Ascending aorta (tissue), 2 donors: ENCODE results near the gene MNAT1. TPM values are rescaled to one million over a fixed set of nuclear protein-coding genes. Genes with fewer than 3 reads are reported as not detected.

Experiments used
- DNase-seq, 2 donors: peaks; one replicate each; pipeline ENCODE4 v3.0.0-alpha.2; 2019; ENCODE audit warnings: low spot score in 2 of 2
- H3K27ac ChIP-seq, 2 donors: fragments of 200-600 bp; sonication (generic); one replicate each; pipeline ENCODE4 v1.5.1; 2016 to 2017; ENCODE audit warnings: mild to moderate bottlenecking in 1 of 2
- H3K27me3 ChIP-seq: fragments of 200-600 bp; sonication (generic); one replicate; pipeline ENCODE4 v1.5.1; 2017
- H3K36me3 ChIP-seq, 2 donors: fragments of 200-600 bp; sonication (generic); one replicate each; pipeline ENCODE4 v1.5.1; 2016
- H3K4me1 ChIP-seq, 2 donors: fragments of 200-600 bp; sonication (generic); one replicate each; pipeline ENCODE4 v1.5.1; 2016 to 2017; ENCODE audit warnings: mild to moderate bottlenecking in 1 of 2
- H3K4me3 ChIP-seq, 2 donors: fragments of 200-600 bp; sonication (generic); one replicate each; pipeline ENCODE4 v1.5.1; 2016 to 2017; ENCODE audit warnings: mild to moderate bottlenecking in 1 of 2
- H3K9me3 ChIP-seq, 2 donors: fragments of 200-600 bp; sonication (generic); one replicate each; pipeline ENCODE4 v1.5.1; 2016
- intact Hi-C: fragments of 100-400 bp; cut with DNase I; formaldehyde crosslinking; loops from one replicate; pipeline ENCODE4 v1.15.1; 2023
- total RNA-seq: library from RNA; depleted of rRNA; stranded (reverse); fragments of >200 nt; gene quantifications from one replicate; pipeline ENCODE4 v1.1.0, GENCODE V29; 2016
- TF ChIP-seq, protein P1 (sequence below), 3 experiments: fragments of 200-600 bp in 2 of 3; fragments of 450-650 bp in 1 of 3; sonication (generic) in 2 of 3; IDR thresholded peaks; one replicate each; pipeline ENCODE4 v1.5.1; 2016 to 2019; ENCODE audit warnings: antibody characterized with exemption in 3 of 3, mild to moderate bottlenecking in 1 of 3, moderate library complexity in 1 of 3

MNAT1 gene
- total RNA-seq, 1 donor from 2014 or later = 37.5 TPM

DNA sequence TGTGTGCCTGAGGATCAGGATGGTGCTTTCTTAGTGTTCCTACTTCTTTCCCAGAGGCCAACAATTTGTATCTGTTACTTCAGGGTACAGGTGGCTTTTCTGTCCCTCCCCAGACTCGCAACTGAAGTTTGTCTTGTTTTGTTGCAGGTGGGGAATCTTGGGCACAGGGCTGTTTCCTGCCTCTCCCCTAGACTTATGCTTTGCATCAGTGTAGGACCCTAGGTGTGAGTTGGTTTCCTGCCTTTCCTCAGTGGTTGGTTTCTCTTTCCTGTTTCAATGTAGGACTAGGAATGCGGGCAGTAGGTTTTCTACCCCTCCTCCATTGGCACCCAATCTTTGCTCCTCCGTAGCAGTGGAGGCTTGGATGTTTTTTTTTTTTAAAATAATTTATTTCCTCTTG is 159.3 kb downstream of the MNAT1 start:
- TF ChIP-seq, protein P1, sequence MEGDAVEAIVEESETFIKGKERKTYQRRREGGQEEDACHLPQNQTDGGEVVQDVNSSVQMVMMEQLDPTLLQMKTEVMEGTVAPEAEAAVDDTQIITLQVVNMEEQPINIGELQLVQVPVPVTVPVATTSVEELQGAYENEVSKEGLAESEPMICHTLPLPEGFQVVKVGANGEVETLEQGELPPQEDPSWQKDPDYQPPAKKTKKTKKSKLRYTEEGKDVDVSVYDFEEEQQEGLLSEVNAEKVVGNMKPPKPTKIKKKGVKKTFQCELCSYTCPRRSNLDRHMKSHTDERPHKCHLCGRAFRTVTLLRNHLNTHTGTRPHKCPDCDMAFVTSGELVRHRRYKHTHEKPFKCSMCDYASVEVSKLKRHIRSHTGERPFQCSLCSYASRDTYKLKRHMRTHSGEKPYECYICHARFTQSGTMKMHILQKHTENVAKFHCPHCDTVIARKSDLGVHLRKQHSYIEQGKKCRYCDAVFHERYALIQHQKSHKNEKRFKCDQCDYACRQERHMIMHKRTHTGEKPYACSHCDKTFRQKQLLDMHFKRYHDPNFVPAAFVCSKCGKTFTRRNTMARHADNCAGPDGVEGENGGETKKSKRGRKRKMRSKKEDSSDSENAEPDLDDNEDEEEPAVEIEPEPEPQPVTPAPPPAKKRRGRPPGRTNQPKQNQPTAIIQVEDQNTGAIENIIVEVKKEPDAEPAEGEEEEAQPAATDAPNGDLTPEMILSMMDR (IDR thresholded peaks at IDR 0.05) = no peak

DNA sequence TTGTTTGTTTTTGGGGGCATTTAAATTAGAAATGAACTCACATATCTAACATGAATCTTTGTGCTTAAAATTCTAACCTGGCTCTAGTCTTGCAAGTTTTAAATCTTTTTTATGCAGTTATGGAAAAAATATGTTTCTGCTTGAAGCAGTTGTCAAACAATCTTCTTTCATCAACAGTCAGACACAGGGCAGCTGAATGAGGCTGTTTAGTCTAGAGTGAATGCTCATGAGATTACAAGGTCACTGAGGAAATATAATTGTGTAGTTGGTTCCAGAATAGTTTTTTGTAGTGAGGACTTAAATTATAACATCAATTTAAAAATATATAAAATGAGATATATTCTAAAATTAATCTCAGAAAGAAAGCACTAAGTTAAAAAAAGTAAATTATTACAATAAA is 169.8 kb downstream of the MNAT1 start:
- H3K27ac ChIP-seq = no peak overlapping the region
- H3K4me1 ChIP-seq = no peaks in the 10 kb centered on the region
- no peaks in the 10 kb centered on the region for H3K36me3 ChIP-seq
- no peaks in the 10 kb centered on the region for H3K27me3 ChIP-seq
- intact Hi-C loops = no loop called here
- TF ChIP-seq, protein P1 (IDR thresholded peaks at IDR 0.05) = no peak
- no peaks in the 10 kb centered on the region for H3K9me3 ChIP-seq
- H3K4me3 ChIP-seq = no peak overlapping the region
- no peak for DNase-seq

More for the DNA sequence above, 159.3 kb downstream of the MNAT1 start:
- Histone ChIP-seq H3K4me1 (peaks cover 0 to 6% of the 10 kb centered on the region in 2 donors), H3K9me3 (no peaks in the 10 kb centered on the region), H3K27me3 (no peaks in the 10 kb centered on the region), H3K4me3 (no peak overlapping the region), H3K36me3 (no peaks in the 10 kb centered on the region), H3K27ac (peak overlapping the region in 1 of 2 donors; percentile 14)
- intact Hi-C loops = no loop called here
- no peak for DNase-seq

DNA sequence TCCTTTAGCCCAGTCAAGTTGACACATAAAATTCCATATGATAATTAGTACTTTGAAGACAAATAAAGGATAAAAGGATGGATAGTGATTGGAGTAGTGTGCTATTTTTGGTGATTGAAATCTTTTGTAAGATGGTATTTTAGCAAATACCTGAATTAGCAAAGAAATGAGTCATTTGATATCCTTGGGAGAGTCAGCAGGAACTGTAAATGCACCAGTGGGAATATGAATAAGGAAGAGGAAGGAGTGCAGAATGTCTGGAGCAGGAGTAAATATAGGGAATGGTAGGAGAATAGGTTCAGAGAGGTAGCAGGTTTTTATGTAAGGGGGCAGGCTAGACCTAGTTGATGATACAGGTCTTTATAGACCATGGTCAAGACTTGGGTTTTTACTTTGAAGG is 171.4 kb downstream of the MNAT1 start:
- no peak overlapping the region for H3K4me3 ChIP-seq
- H3K27me3 ChIP-seq = no peaks in the 10 kb centered on the region
- H3K4me1 ChIP-seq = no peaks in the 10 kb centered on the region
- DNase-seq = no peak
- TF ChIP-seq, protein P1 (IDR thresholded peaks at IDR 0.05) = no peak
- H3K9me3 ChIP-seq = no peaks in the 10 kb centered on the region
- no peak overlapping the region for H3K27ac ChIP-seq
- H3K36me3 ChIP-seq = no peaks in the 10 kb centered on the region
- intact Hi-C loops = no loop called here

DNA sequence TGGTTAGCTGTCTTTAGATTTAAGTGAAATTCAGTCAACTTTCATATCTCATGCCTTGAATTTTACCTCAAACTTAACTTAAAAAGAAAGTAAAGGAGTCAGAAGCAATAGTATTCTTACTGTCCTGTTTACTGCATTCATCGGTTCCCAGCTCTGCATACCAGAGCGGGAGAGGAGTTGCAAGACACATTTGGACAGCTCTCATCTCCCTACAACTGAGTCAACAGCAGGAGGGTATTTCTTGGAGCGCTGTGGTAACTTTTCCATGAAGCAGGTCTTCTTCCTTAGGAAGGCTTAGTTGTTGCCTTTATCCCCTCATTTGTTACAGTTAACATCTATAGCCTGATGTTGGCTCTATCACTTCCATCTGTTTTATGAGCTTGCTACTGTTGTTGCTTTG is 181.2 kb downstream of the MNAT1 start:
- DNase-seq = no peak
- TF ChIP-seq, protein P1 (IDR thresholded peaks at IDR 0.05) = no peak
- Histone ChIP-seq H3K4me3 (no peak overlapping the region), H3K4me1 (no peaks in the 10 kb centered on the region), H3K36me3 (peaks cover 0 to 4% of the 10 kb centered on the region in 2 donors), H3K9me3 (peaks cover 0 to 4% of the 10 kb centered on the region in 2 donors), H3K27ac (no peak overlapping the region), H3K27me3 (no peaks in the 10 kb centered on the region)
- intact Hi-C loops = no loop called here

DNA sequence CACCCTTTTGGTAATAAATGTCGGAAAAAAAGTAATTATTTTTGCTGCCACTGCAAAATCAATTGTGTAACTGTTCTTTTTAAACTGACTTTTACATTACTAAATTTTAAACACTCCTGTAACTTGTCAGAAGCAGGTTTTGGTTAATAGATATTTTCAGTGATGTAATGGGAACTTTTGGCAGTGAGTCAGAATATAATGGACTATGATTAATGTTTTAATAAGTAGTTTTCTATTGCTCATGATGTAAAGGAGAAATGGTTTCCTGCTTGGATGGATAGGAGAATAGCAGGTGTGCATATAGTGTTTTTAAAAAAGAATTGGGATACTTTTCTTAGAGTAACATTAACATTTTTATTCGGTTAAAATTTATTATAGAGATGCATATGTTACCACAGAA is 187.5 kb downstream of the MNAT1 start:
- Histone ChIP-seq H3K9me3 (no peaks in the 10 kb centered on the region), H3K27ac (no peak overlapping the region), H3K4me3 (no peak overlapping the region), H3K36me3 (peaks cover 0 to 4% of the 10 kb centered on the region in 2 donors), H3K4me1 (no peaks in the 10 kb centered on the region), H3K27me3 (no peaks in the 10 kb centered on the region)
- intact Hi-C loops = no loop called here
- TF ChIP-seq, protein P1 (IDR thresholded peaks at IDR 0.05) = no peak
- DNase-seq = no peak

DNA sequence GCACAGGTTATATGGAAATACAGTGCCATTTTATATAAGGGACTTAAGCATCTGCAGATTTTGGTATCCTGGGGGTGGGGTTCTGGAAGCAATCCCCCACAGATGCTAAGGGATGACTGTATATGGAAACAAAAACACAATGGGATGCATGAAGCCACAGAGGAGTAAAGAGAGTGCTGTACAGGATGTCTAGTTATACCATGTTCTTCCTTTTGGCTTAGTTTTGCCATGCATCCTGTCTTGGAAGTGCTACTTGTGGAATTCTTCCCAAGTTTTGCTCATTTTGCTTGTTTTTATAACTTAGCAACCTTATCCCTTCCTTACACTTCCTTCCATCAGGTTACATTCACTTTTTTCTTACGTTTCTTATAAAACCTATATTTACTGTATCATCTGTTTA is 190.7 kb downstream of the MNAT1 start:
- Histone ChIP-seq H3K4me3 (no peak overlapping the region), H3K27ac (no peak overlapping the region), H3K36me3 (no peaks in the 10 kb centered on the region), H3K9me3 (no peaks in the 10 kb centered on the region), H3K27me3 (no peaks in the 10 kb centered on the region), H3K4me1 (no peaks in the 10 kb centered on the region)
- TF ChIP-seq, protein P1 (IDR thresholded peaks at IDR 0.05) = no peak
- DNase-seq = no peak
- intact Hi-C loops = no loop called here
